Spleen (tissue), 11 donors: Measurements from ENCODE around the gene LSAMP. TPM values are rescaled to one million over a fixed set of nuclear protein-coding genes. Genes with fewer than 3 reads are reported as not detected.
"Not testable (repeated sequence)": the region's sequence is repeated elsewhere in the genome, so short reads cannot be mapped to it uniquely, and the experiment has no call there.

Experiments used
- DNase-seq: peaks from one replicate; pipeline ENCODE4 v3.0.0-alpha.2; 2020
- H3K27ac ChIP-seq, 8 donors: fragments of 200-600 bp; sonication (generic) in 7 of 8; 1 replicate in 4 of 8; 2 replicates in 4 of 8; pipeline versions ENCODE4 v1.5.0 to v1.8.0; 2016 to 2021; ENCODE audit warnings: inconsistent platforms in 4 of 8, mild to moderate bottlenecking in 4 of 8, moderate library complexity in 1 of 8
- H3K27me3 ChIP-seq, 7 donors: fragments of 200-600 bp; sonication (generic) in 6 of 7; replicated peaks in 1 of 7; 1 replicate in 4 of 7; 2 replicates in 3 of 7; pipeline versions ENCODE4 v1.5.0 to v1.8.0; 2016 to 2021; ENCODE audit warnings: inconsistent platforms in 3 of 7, mild to moderate bottlenecking in 1 of 7
- H3K36me3 ChIP-seq, 6 donors: fragments of 200-600 bp; sonication (generic) in 5 of 6; 1 replicate in 4 of 6; 2 replicates in 2 of 6; pipeline versions ENCODE4 v1.5.0 to v1.8.0; 2016 to 2021; ENCODE audit warnings: inconsistent platforms in 2 of 6
- H3K4me1 ChIP-seq, 6 donors: fragments of 200-600 bp; sonication (generic) in 5 of 6; 1 replicate in 3 of 6; 2 replicates in 3 of 6; pipeline versions ENCODE4 v1.5.0 to v1.8.0; 2016 to 2021; ENCODE audit warnings: inconsistent platforms in 3 of 6
- H3K4me3 ChIP-seq, 8 donors: fragments of 200-600 bp; sonication (generic) in 7 of 8; 1 replicate in 4 of 8; 2 replicates in 4 of 8; pipeline versions ENCODE4 v1.5.0 to v1.8.0; 2016 to 2021; ENCODE audit warnings: inconsistent platforms in 4 of 8, mild to moderate bottlenecking in 4 of 8, moderate library complexity in 2 of 8
- H3K9me3 ChIP-seq, 8 donors: fragments of 200-600 bp; sonication (generic) in 7 of 8; 1 replicate in 4 of 8; 2 replicates in 4 of 8; pipeline versions ENCODE4 v1.5.0 to v1.8.0; 2016 to 2021; ENCODE audit warnings: inconsistent platforms in 4 of 8
- CTCF ChIP-seq, 11 experiments: fragments of 200-600 bp in 7 of 11; fragments of 450-650 bp in 4 of 11; sonication (generic) in 4 of 11; IDR thresholded peaks in 8 of 11; conservative IDR thresholded peaks in 3 of 11; 1 replicate in 7 of 11; 2 replicates in 4 of 11; pipeline versions ENCODE4 v1.4.0 to v1.8.0; 2016 to 2021; ENCODE audit warnings: antibody characterized with exemption in 11 of 11, inconsistent platforms in 4 of 11, mild to moderate bottlenecking in 1 of 11
- POLR2A ChIP-seq, 3 donors: fragments of 450-650 bp; IDR thresholded peaks; one replicate each; pipeline ENCODE4 v1.5.1; 2017; ENCODE audit warnings: antibody characterized with exemption in 3 of 3, mild to moderate bottlenecking in 1 of 3
- POLR2AphosphoS5 ChIP-seq, 3 donors: sonication (generic); formaldehyde crosslinking; IDR thresholded peaks; one replicate each; pipeline ENCODE4 v1.5.1; 2017; ENCODE audit warnings: antibody characterized with exemption in 3 of 3
- WGBS, 5 donors: extraction: QIAGEN DNeasy Blood & Tissue Kit in 3 of 5; methylation state at CpG; one replicate each; pipeline versions ENCODE4 v1.1.5 to v1.1.7; 2013 to 2018; 5-methylcytosine and 5-hydroxymethylcytosine counted together
- intact Hi-C: fragments of 100-400 bp; cut with DNase I; formaldehyde crosslinking; loops from one replicate; pipeline ENCODE4 v1.15.0; 2023; ENCODE audit warnings: low total_unique reads
- polyA plus RNA-seq, 3 donors: library from polyadenylated mRNA; stranded (reverse); fragments of 200-250 nt; gene quantifications; one replicate each; pipeline ENCODE4 v1.2.1, GENCODE V29; 2013
- total RNA-seq, 7 donors: library from RNA; depleted of rRNA in 3 of 7; stranded (reverse); fragments of >200 nt in 3 of 7; fragmentation: NEBNext Ultra II Directional in 4 of 7; extraction: Animal tissue kit (Norgen Biotek cat#: 25700) in 4 of 7; gene quantifications; one replicate each; pipeline versions ENCODE4 v1.1.0 to v1.2.1, GENCODE V29; 2016 to 2021
- donor health status: healthy with polysubstance abuse.
- donor health status: DM: no; HTN: no; CAD: no; lungs with moderate emphysema.
- donor health status: DM: no; HTN: no; CAD: no.
- donor health status: Bipolar disorder and iron deficiency.
- donor health status: healthy.
- donor health status: DM: no; HTN: no; CAD: no.
- donor health status: DM: yes; HTN: yes; CAD: no.

LSAMP gene
- total and polyA plus RNA-seq, 10 donors: 0.45 to 6.8 (median 1.3) TPM

GRCh38 chr3:115845986-115846385, 599.3 kb downstream of the LSAMP start:
- no peak for DNase-seq
- Histone ChIP-seq H3K27me3 (no peaks in the 10 kb centered on the region), H3K9me3 (no peaks in the 10 kb centered on the region), H3K4me1 (no peaks in the 10 kb centered on the region), H3K4me3 (no peak overlapping the region), H3K27ac (no peak overlapping the region), H3K36me3 (no peaks in the 10 kb centered on the region)
- WGBS, 5 donors: 34 to 83% (median 47%) methylated on average over 1 of the region's 1 CpG
- intact Hi-C loops: no loop called here
- TF ChIP-seq CTCF (IDR thresholded peaks at IDR 0.05 in 8 of 11, conservative IDR thresholded peaks at IDR 0.05 in 3 of 11): no peak
- TF ChIP-seq POLR2AphosphoS5 (IDR thresholded peaks at IDR 0.05): no peak
- TF ChIP-seq POLR2A (IDR thresholded peaks at IDR 0.05): no peak

GRCh38 chr3:115844729-115845128, 600.6 kb downstream of the LSAMP start:
- H3K4me3 ChIP-seq, H3K4me1 ChIP-seq, H3K27ac ChIP-seq, DNase-seq, H3K9me3 ChIP-seq, intact Hi-C loops, H3K36me3 ChIP-seq, H3K27me3 ChIP-seq: not testable (repeated sequence)
- WGBS, 5 donors: 87 to 97% (median 90%) methylated on average over 5 of the region's 5 CpGs

GRCh38 chr3:115843206-115843605, 602.1 kb downstream of the LSAMP start:
- no peaks in the 10 kb centered on the region for H3K4me1 ChIP-seq
- no peaks in the 10 kb centered on the region for H3K27me3 ChIP-seq
- H3K4me3 ChIP-seq: no peak overlapping the region
- H3K36me3 ChIP-seq: no peaks in the 10 kb centered on the region
- TF ChIP-seq CTCF (IDR thresholded peaks at IDR 0.05 in 8 of 11, conservative IDR thresholded peaks at IDR 0.05 in 3 of 11) (no peak), POLR2A (IDR thresholded peaks at IDR 0.05) (no peak), POLR2AphosphoS5 (IDR thresholded peaks at IDR 0.05) (no peak)
- intact Hi-C loops: no loop called here
- 79 to 90% (median 88%) methylated on average over 1 of the region's 1 CpG for WGBS, 5 donors
- no peak overlapping the region for H3K27ac ChIP-seq
- no peak for DNase-seq
- H3K9me3 ChIP-seq: no peaks in the 10 kb centered on the region

GRCh38 chr3:115839246-115839645, 606.0 kb downstream of the LSAMP start:
- intact Hi-C loops: no loop called here
- Histone ChIP-seq H3K27ac (no peak overlapping the region), H3K4me1 (no peaks in the 10 kb centered on the region), H3K36me3 (no peaks in the 10 kb centered on the region), H3K9me3 (no peaks in the 10 kb centered on the region), H3K4me3 (no peak overlapping the region), H3K27me3 (no peaks in the 10 kb centered on the region)
- TF ChIP-seq POLR2A (IDR thresholded peaks at IDR 0.05) (no peak), CTCF (IDR thresholded peaks at IDR 0.05 in 8 of 11, conservative IDR thresholded peaks at IDR 0.05 in 3 of 11) (no peak), POLR2AphosphoS5 (IDR thresholded peaks at IDR 0.05) (no peak)
- DNase-seq: no peak

- TF ChIP-seq CTCF (IDR thresholded peaks at IDR 0.05 in 8 of 11, conservative IDR thresholded peaks at IDR 0.05 in 3 of 11) (no peak), POLR2AphosphoS5 (IDR thresholded peaks at IDR 0.05) (no peak), POLR2A (IDR thresholded peaks at IDR 0.05) (no peak)
These were observed 606.5 kb downstream of the LSAMP start for GRCh38 chr3:115838786-115839185.

More at GRCh38 chr3:115838786-115839185, 606.5 kb downstream of the LSAMP start:
- H3K27ac ChIP-seq: no peak overlapping the region
- H3K4me1 ChIP-seq: no peaks in the 10 kb centered on the region
- H3K4me3 ChIP-seq: no peak overlapping the region
- intact Hi-C loops: no loop called here
- no peaks in the 10 kb centered on the region for H3K9me3 ChIP-seq
- WGBS, 5 donors: 90 to 97% (median 95%) methylated on average over 8 of the region's 8 CpGs
- H3K36me3 ChIP-seq: no peaks in the 10 kb centered on the region
- H3K27me3 ChIP-seq: no peaks in the 10 kb centered on the region
- no peak for DNase-seq
